ENCODE results near the gene RIOK3.
A peak's percentile ranks its signal among the peaks of the same experiment; 100 is the strongest.

The RIOK3 gene

GRCh38 chr18:23433360-23433759 lies 19.7 kb upstream of the RIOK3 start:
- H3K36me3 ChIP-seq = no peaks in the 10 kb centered on the region
- no peak for DNase-seq
- no peaks in the 10 kb centered on the region for H3K9me3 ChIP-seq
- no peaks in the 10 kb centered on the region for H3K4me1 ChIP-seq
- no peak for TF ChIP-seq CTCF (IDR thresholded peaks at IDR 0.05; ENCODE audit: low read depth, low read length)
- no peaks in the 10 kb centered on the region for H3K27me3 ChIP-seq
- H3K4me3 ChIP-seq (ENCODE audit: low read depth, low read length) = no peak overlapping the region

GRCh38 chr18:23437357-23438045 lies 15.6 kb upstream of the RIOK3 start:
- H3K4me1 ChIP-seq = no peaks in the 10 kb centered on the region
- no peaks in the 10 kb centered on the region for H3K27me3 ChIP-seq
- no peaks in the 10 kb centered on the region for H3K9me3 ChIP-seq
- H3K4me3 ChIP-seq (ENCODE audit: low read depth, low read length) = peak overlapping the region; percentile 76
- no peaks in the 10 kb centered on the region for H3K36me3 ChIP-seq
- no peak for TF ChIP-seq CTCF (IDR thresholded peaks at IDR 0.05; ENCODE audit: low read depth, low read length)
- DNase-seq = peak; percentile 77

GRCh38 chr18:23438046-23438377 lies 15.1 kb upstream of the RIOK3 start:
- H3K27me3 ChIP-seq = no peaks in the 10 kb centered on the region
- H3K9me3 ChIP-seq = no peaks in the 10 kb centered on the region
- H3K4me3 ChIP-seq (ENCODE audit: low read depth, low read length) = peak overlapping the region; percentile 76
- DNase-seq = no peak
- no peaks in the 10 kb centered on the region for H3K4me1 ChIP-seq
- TF ChIP-seq CTCF (IDR thresholded peaks at IDR 0.05; ENCODE audit: low read depth, low read length) = no peak
- no peaks in the 10 kb centered on the region for H3K36me3 ChIP-seq

GRCh38 chr18:23438608-23439366 lies 14.3 kb upstream of the RIOK3 start:
- Histone ChIP-seq H3K27me3 (no peaks in the 10 kb centered on the region), H3K4me1 (no peaks in the 10 kb centered on the region), H3K36me3 (no peaks in the 10 kb centered on the region), H3K9me3 (no peaks in the 10 kb centered on the region), H3K4me3 (ENCODE audit: low read depth, low read length) (no peak overlapping the region)
- no peak for TF ChIP-seq CTCF (IDR thresholded peaks at IDR 0.05; ENCODE audit: low read depth, low read length)
- no peak for DNase-seq

GRCh38 chr18:23440131-23440530 lies 13.0 kb upstream of the RIOK3 start:
- Histone ChIP-seq H3K4me3 (ENCODE audit: low read depth, low read length) (no peak overlapping the region), H3K4me1 (no peaks in the 10 kb centered on the region), H3K9me3 (no peaks in the 10 kb centered on the region), H3K36me3 (no peaks in the 10 kb centered on the region), H3K27me3 (no peaks in the 10 kb centered on the region)
- TF ChIP-seq CTCF (IDR thresholded peaks at IDR 0.05; ENCODE audit: low read depth, low read length) = no peak
- DNase-seq = no peak

- no peak overlapping the region for H3K4me3 ChIP-seq (ENCODE audit: low read depth, low read length)
- no peak for TF ChIP-seq CTCF (IDR thresholded peaks at IDR 0.05; ENCODE audit: low read depth, low read length)
- H3K9me3 ChIP-seq = no peaks in the 10 kb centered on the region
- no peaks in the 10 kb centered on the region for H3K4me1 ChIP-seq
- H3K36me3 ChIP-seq = no peaks in the 10 kb centered on the region
- DNase-seq = no peak
- H3K27me3 ChIP-seq = no peaks in the 10 kb centered on the region
Observed at GRCh38 chr18:23442958-23443357, 10.1 kb upstream of the RIOK3 start.
